Esophagus squamous epithelium (tissue), 4 donors: ENCODE results near the gene DPM3.

Experiments used
- CTCF ChIP-seq, 6 experiments: fragments of 450-650 bp in 4 of 6; fragments of 200-600 bp in 2 of 6; sonication (generic) in 2 of 6; IDR thresholded peaks; one replicate each; pipeline ENCODE4 v1.5.1; 2016 to 2019; ENCODE audit warnings: antibody characterized with exemption in 6 of 6, mild to moderate bottlenecking in 4 of 6, moderate library complexity in 4 of 6
- POLR2A ChIP-seq, 4 donors: fragments of 450-650 bp; IDR thresholded peaks; one replicate each; pipeline ENCODE4 v1.6.1; 2017; ENCODE audit warnings: antibody characterized with exemption in 4 of 4, mild to moderate bottlenecking in 4 of 4, moderate library complexity in 3 of 4

- TF ChIP-seq CTCF (IDR thresholded peaks at IDR 0.05) (no peak), POLR2A (IDR thresholded peaks at IDR 0.05) (no peak)
Observed at GRCh38 chr1:155183775-155184221, 43.5 kb upstream of the DPM3 start.
